ENCODE results near the gene MYBPC2. TPM values are rescaled to one million over a fixed set of nuclear protein-coding genes. Genes with fewer than 3 reads are reported as not detected.
"Not testable (repeated sequence)": the region's sequence is repeated elsewhere in the genome, so short reads cannot be mapped to it uniquely, and the experiment has no call there.

The MYBPC2 gene
- total RNA-seq, 4 donors from 2014 or later: 0.21 TPM; not detected in 3

- Histone ChIP-seq H3K27me3 (peaks cover 0 to 55% of the 10 kb centered on the region in 2 donors), H3K4me3 (no peak overlapping the region), H3K27ac (no peak overlapping the region), H3K4me1 (peaks cover 0 to 21% (median 14%) of the 10 kb centered on the region in 4 donors), H3K36me3 (no peaks in the 10 kb centered on the region), H3K9me3 (no peaks in the 10 kb centered on the region)
- WGBS, 2 donors: 28 to 34% methylated on average over 12 of the region's 12 CpGs
- DNase-seq (ENCODE audit: low spot score in 2 of 2): no peak
- TF ChIP-seq CTCF (IDR thresholded peaks at IDR 0.05) (no peak), POLR2A (IDR thresholded peaks at IDR 0.05) (no peak), EP300 (IDR thresholded peaks at IDR 0.05) (no peak)
These were observed 1.8 kb downstream of the MYBPC2 start for GRCh38 chr19:50434525-50434924.

GRCh38 chr19:50435221-50435620, 2.5 kb downstream of the MYBPC2 start:
- no peaks in the 10 kb centered on the region for H3K36me3 ChIP-seq
- TF ChIP-seq EP300 (IDR thresholded peaks at IDR 0.05) (no peak), POLR2A (IDR thresholded peaks at IDR 0.05) (no peak), CTCF (IDR thresholded peaks at IDR 0.05) (no peak)
- DNase-seq (ENCODE audit: low spot score in 2 of 2): no peak
- H3K4me1 ChIP-seq: peaks cover 0 to 21% (median 14%) of the 10 kb centered on the region in 4 donors
- peaks cover 0 to 54% of the 10 kb centered on the region in 2 donors for H3K27me3 ChIP-seq
- H3K9me3 ChIP-seq: no peaks in the 10 kb centered on the region
- H3K4me3 ChIP-seq: no peak overlapping the region
- no peak overlapping the region for H3K27ac ChIP-seq
- 78 to 83% methylated on average over 16 to 17 of the region's 17 CpGs for WGBS, 2 donors

GRCh38 chr19:50435627-50436026, 2.9 kb downstream of the MYBPC2 start:
- Histone ChIP-seq H3K4me1 (peaks cover 0 to 21% (median 14%) of the 10 kb centered on the region in 4 donors), H3K4me3 (no peak overlapping the region), H3K27ac (no peak overlapping the region), H3K36me3 (no peaks in the 10 kb centered on the region), H3K27me3 (peaks cover 0 to 50% of the 10 kb centered on the region in 2 donors), H3K9me3 (no peaks in the 10 kb centered on the region)
- WGBS, 2 donors: 80% methylated on average over 10 to 12 of the region's 12 CpGs
- no peak for TF ChIP-seq CTCF (IDR thresholded peaks at IDR 0.05)
- no peak for TF ChIP-seq EP300 (IDR thresholded peaks at IDR 0.05)
- no peak for TF ChIP-seq POLR2A (IDR thresholded peaks at IDR 0.05)
- DNase-seq (ENCODE audit: low spot score in 2 of 2): no peak

GRCh38 chr19:50437862-50438449, 5.3 kb downstream of the MYBPC2 start:
- Histone ChIP-seq H3K4me1 (peaks cover 0 to under 1% (median 0%) of the 10 kb centered on the region in 4 donors), H3K36me3 (no peaks in the 10 kb centered on the region), H3K27me3 (peaks cover 0 to 29% of the 10 kb centered on the region in 2 donors), H3K9me3 (no peaks in the 10 kb centered on the region), H3K4me3 (no peak overlapping the region), H3K27ac (no peak overlapping the region)
- TF ChIP-seq POLR2A (IDR thresholded peaks at IDR 0.05) (no peak), CTCF (IDR thresholded peaks at IDR 0.05) (no peak), EP300 (IDR thresholded peaks at IDR 0.05) (no peak)
- DNase-seq (ENCODE audit: low spot score in 2 of 2): no peak
- 89 to 90% methylated on average over 5 of the region's 5 CpGs for WGBS, 2 donors

GRCh38 chr19:50439130-50439529, 6.4 kb downstream of the MYBPC2 start:
- H3K4me1 ChIP-seq; DNase-seq (ENCODE audit: low spot score in 2 of 2); H3K36me3 ChIP-seq; H3K4me3 ChIP-seq; H3K27ac ChIP-seq; H3K9me3 ChIP-seq: not testable (repeated sequence)
- H3K27me3 ChIP-seq: peaks cover 0 to 19% of the 10 kb centered on the region in 2 donors
- 59 to 69% methylated on average over 2 of the region's 2 CpGs for WGBS, 2 donors

Data from tibial nerve (tissue), 4 donors.